ENCODE results near the gene PDZD4. TPM values are rescaled to one million over a fixed set of nuclear protein-coding genes. Genes with fewer than 3 reads are reported as not detected.

PDZD4 gene
- polyA plus RNA-seq, 1 donor (not counting 4 experiments of a cell fraction or from before 2014, with no cell fraction given): 0.05 TPM

DNA sequence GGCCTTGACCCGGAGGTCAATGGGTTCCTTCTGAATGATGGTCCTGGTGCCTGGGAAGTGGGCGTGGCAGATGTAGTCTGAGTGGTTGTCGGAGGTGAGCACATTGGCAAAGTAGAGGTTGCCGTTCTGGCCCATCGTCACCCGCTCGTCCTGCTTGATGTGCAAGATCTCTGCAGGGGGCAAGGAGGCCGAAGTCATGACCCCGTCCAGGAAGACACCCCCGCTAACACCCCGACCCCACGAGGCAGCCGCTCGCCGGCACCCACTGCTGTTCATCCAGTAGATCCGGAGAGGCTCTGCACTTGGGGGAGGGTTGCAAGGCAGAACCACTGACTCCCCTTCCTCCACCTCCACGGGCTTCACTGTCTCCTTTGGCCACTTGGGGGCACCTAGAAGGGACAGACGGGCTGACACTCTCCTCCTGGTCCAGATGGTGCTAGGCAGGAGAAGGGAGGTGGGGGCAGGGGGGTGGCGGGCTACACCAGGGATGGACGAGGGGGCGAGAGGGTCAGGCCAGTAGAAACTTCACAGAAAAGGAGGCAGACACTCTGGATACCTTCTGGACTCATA, 40.5 kb upstream of the PDZD4 start:
- dilution Hi-C loops (cut with MboI; ENCODE audit: extremely low pct_ligation_motif_present, low sequenced_read_pairs): no loop called here
- Histone ChIP-seq H3K4me1 (ENCODE audit: control insufficient read depth, extremely low read depth, insufficient read depth, low read length) (no peaks in the 10 kb centered on the region), H3K36me3 (ENCODE audit: control insufficient read depth in 2 of 2, extremely low read depth in 1 of 2, insufficient read depth in 2 of 2, low read length in 2 of 2) (peaks cover 0 to 9% of the 10 kb centered on the region in 2 experiments), H4K20me1 (ENCODE audit: control insufficient read depth, extremely low read depth, insufficient read depth, low read length) (no peaks in the 10 kb centered on the region), H3K79me2 (ENCODE audit: control insufficient read depth, insufficient read depth, low read length) (no peaks in the 10 kb centered on the region), H3K9me1 (ENCODE audit: control insufficient read depth, extremely low read depth, insufficient read depth, low read length) (no peaks in the 10 kb centered on the region), H3K27me3 (ENCODE audit: control insufficient read depth, extremely low read depth, insufficient read depth, low read length) (no peaks in the 10 kb centered on the region), H3K27ac (ENCODE audit: control insufficient read depth, insufficient read depth, low read length) (no peak overlapping the region), H3K4me3 (ENCODE audit: control insufficient read depth in 2 of 3, extremely low read depth in 1 of 3, insufficient read depth in 2 of 3, low read depth in 1 of 3, low read length in 3 of 3) (no peak overlapping the region), H3K9me3 (ENCODE audit: control insufficient read depth, low read depth, low read length) (no peaks in the 10 kb centered on the region), H3K9ac (ENCODE audit: control insufficient read depth, extremely low read depth, insufficient read depth, low read length) (no peak overlapping the region), H2AFZ (ENCODE audit: control insufficient read depth, low read length) (no peak overlapping the region), H3K4me2 (ENCODE audit: control insufficient read depth, extremely low read depth, insufficient read depth, low read depth, low read length) (no peak overlapping the region)
- no peak for DNase-seq (ENCODE audit: low read depth, low spot score)
- TF ChIP-seq EZH2 (IDR thresholded peaks at IDR 0.05; ENCODE audit: low read length): no peak
- FAIRE-seq: no peak

DNA sequence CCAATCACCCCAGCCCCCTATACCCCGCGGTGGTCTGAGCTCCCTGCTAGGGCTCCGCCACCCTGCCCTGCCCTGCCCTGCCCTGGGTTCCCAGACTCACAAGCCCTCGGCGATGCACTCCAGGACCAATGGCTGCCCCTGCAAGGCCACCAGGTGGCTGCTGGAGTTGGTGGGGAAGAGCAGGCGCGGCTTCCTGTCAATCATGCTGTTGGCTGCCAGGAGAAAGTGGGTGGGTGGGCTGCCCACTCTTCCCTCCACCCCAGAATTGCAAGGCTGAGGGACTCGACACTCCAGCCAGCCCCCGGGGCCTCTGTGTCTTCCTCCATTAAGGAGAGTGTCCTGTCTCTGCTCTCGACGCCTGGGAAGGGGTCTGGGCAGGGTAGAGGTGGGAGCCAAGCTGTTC, 39.9 kb upstream of the PDZD4 start:
- DNase-seq (ENCODE audit: low read depth, low spot score): no peak
- Histone ChIP-seq H3K79me2 (ENCODE audit: control insufficient read depth, insufficient read depth, low read length) (no peaks in the 10 kb centered on the region), H3K9me3 (ENCODE audit: control insufficient read depth, low read depth, low read length) (no peaks in the 10 kb centered on the region), H4K20me1 (ENCODE audit: control insufficient read depth, extremely low read depth, insufficient read depth, low read length) (no peaks in the 10 kb centered on the region), H3K4me3 (ENCODE audit: control insufficient read depth in 2 of 3, extremely low read depth in 1 of 3, insufficient read depth in 2 of 3, low read depth in 1 of 3, low read length in 3 of 3) (no peak overlapping the region), H3K36me3 (ENCODE audit: control insufficient read depth in 2 of 2, extremely low read depth in 1 of 2, insufficient read depth in 2 of 2, low read length in 2 of 2) (peaks cover 0 to 9% of the 10 kb centered on the region in 2 experiments), H3K9me1 (ENCODE audit: control insufficient read depth, extremely low read depth, insufficient read depth, low read length) (no peaks in the 10 kb centered on the region), H3K4me2 (ENCODE audit: control insufficient read depth, extremely low read depth, insufficient read depth, low read depth, low read length) (no peak overlapping the region), H3K27me3 (ENCODE audit: control insufficient read depth, extremely low read depth, insufficient read depth, low read length) (no peaks in the 10 kb centered on the region), H3K4me1 (ENCODE audit: control insufficient read depth, extremely low read depth, insufficient read depth, low read length) (no peaks in the 10 kb centered on the region), H2AFZ (ENCODE audit: control insufficient read depth, low read length) (no peak overlapping the region), H3K27ac (ENCODE audit: control insufficient read depth, insufficient read depth, low read length) (no peak overlapping the region), H3K9ac (ENCODE audit: control insufficient read depth, extremely low read depth, insufficient read depth, low read length) (no peak overlapping the region)
- no peak for TF ChIP-seq EZH2 (IDR thresholded peaks at IDR 0.05; ENCODE audit: low read length)
- TF ChIP-seq, protein P1, sequence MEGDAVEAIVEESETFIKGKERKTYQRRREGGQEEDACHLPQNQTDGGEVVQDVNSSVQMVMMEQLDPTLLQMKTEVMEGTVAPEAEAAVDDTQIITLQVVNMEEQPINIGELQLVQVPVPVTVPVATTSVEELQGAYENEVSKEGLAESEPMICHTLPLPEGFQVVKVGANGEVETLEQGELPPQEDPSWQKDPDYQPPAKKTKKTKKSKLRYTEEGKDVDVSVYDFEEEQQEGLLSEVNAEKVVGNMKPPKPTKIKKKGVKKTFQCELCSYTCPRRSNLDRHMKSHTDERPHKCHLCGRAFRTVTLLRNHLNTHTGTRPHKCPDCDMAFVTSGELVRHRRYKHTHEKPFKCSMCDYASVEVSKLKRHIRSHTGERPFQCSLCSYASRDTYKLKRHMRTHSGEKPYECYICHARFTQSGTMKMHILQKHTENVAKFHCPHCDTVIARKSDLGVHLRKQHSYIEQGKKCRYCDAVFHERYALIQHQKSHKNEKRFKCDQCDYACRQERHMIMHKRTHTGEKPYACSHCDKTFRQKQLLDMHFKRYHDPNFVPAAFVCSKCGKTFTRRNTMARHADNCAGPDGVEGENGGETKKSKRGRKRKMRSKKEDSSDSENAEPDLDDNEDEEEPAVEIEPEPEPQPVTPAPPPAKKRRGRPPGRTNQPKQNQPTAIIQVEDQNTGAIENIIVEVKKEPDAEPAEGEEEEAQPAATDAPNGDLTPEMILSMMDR (optimal IDR thresholded peaks at IDR 0.05 in 1 of 3, IDR thresholded peaks at IDR 0.05 in 1 of 3, conservative IDR thresholded peaks at IDR 0.05 in 1 of 3; ENCODE audit: extremely low read depth in 1 of 3, insufficient read depth in 2 of 3, low read length in 3 of 3): no peak
- FAIRE-seq: no peak
- dilution Hi-C loops (cut with MboI; ENCODE audit: extremely low pct_ligation_motif_present, low sequenced_read_pairs): no loop called here

Measured in keratinocyte (primary cell).